Medulla oblongata (tissue), 1 donor: ENCODE data around the gene KLHL33.
A peak's percentile ranks its signal among the peaks of the same experiment; 100 is the strongest.
"Not testable (repeated sequence)": the region's sequence is repeated elsewhere in the genome, so short reads cannot be mapped to it uniquely, and the experiment has no call there.

Experiments used
- DNase-seq: peaks from one replicate; pipeline ENCODE4 v3.0.0-alpha.2; 2015; ENCODE audit errors: extremely low spot score

KLHL33 gene

GRCh38 chr14:20454516-20455354, 18.8 kb upstream of the KLHL33 start, which contains the start of the genes APEX1 and OSGEP:
TSS of gene APEX1 (plus strand) at chr14:20455226. CDS start at chr14:20455646, 420 bp downstream.
TSS of gene OSGEP (minus strand) at chr14:20454812. CDS start at chr14:20454683, 129 bp downstream.
- peak; percentile 100 for DNase-seq

GRCh38 chr14:20452831-20453230, 16.9 kb upstream of the KLHL33 start:
- not testable (repeated sequence) for DNase-seq

- no peak for DNase-seq
These were observed 10.9 kb upstream of the KLHL33 start for GRCh38 chr14:20446889-20447288.

- DNase-seq: not testable (repeated sequence)
These were observed 7.7 kb upstream of the KLHL33 start for GRCh38 chr14:20443650-20444049.

GRCh38 chr14:20441461-20441860, 5.5 kb upstream of the KLHL33 start:
- DNase-seq: no peak

GRCh38 chr14:20440882-20441281, 4.9 kb upstream of the KLHL33 start:
- no peak for DNase-seq

- DNase-seq: no peak
These were observed 4.5 kb upstream of the KLHL33 start for GRCh38 chr14:20440465-20440864.

GRCh38 chr14:20438664-20439063, 2.7 kb upstream of the KLHL33 start:
- no peak for DNase-seq

- no peak for DNase-seq
These were observed 393 bp upstream of the KLHL33 start for GRCh38 chr14:20436363-20436755.

- DNase-seq: peak; percentile 88
These were observed 1.0 kb downstream of the KLHL33 start for GRCh38 chr14:20434701-20435581.

- no peak for DNase-seq
These were observed 5.9 kb downstream of the KLHL33 start for GRCh38 chr14:20429801-20430669.

GRCh38 chr14:20428802-20429201, 7.2 kb downstream of the KLHL33 start:
- no peak for DNase-seq

- DNase-seq: no peak
These were observed 8.0 kb downstream of the KLHL33 start for GRCh38 chr14:20428010-20428365.

GRCh38 chr14:20427231-20428009, 8.5 kb downstream of the KLHL33 start:
- DNase-seq: peak; percentile 75

- no peak for DNase-seq
These were observed 11.1 kb downstream of the KLHL33 start for GRCh38 chr14:20424851-20425250.

GRCh38 chr14:20422886-20423285, 13.1 kb downstream of the KLHL33 start:
- DNase-seq: no peak

- no peak for DNase-seq
These were observed 14.7 kb downstream of the KLHL33 start for GRCh38 chr14:20421267-20421666.

GRCh38 chr14:20419419-20419818, 16.5 kb downstream of the KLHL33 start:
- DNase-seq: no peak

- no peak for DNase-seq
These were observed 17.5 kb downstream of the KLHL33 start for GRCh38 chr14:20418501-20418909.

- no peak for DNase-seq
These were observed 18.4 kb downstream of the KLHL33 start for GRCh38 chr14:20417250-20418186.
